ENCODE data around the gene MFSD12.

DNA sequence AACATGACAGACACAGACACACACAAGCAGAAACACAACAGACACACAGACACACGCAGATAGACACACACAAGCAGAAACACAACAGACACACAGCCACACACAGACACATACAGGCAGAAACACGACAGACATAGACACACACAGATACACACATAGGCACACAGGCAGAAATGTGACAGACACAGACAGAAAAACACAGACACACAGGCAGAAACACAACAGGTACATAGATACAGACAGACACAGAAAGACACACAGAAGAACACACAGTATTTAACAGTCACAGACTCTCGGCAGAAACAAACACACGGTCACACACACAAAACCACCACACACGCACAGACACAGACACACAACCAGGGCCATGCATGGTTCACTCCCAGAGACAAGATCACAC, 48.4 kb upstream of the MFSD12 start:
- TF ChIP-seq, protein P1, sequence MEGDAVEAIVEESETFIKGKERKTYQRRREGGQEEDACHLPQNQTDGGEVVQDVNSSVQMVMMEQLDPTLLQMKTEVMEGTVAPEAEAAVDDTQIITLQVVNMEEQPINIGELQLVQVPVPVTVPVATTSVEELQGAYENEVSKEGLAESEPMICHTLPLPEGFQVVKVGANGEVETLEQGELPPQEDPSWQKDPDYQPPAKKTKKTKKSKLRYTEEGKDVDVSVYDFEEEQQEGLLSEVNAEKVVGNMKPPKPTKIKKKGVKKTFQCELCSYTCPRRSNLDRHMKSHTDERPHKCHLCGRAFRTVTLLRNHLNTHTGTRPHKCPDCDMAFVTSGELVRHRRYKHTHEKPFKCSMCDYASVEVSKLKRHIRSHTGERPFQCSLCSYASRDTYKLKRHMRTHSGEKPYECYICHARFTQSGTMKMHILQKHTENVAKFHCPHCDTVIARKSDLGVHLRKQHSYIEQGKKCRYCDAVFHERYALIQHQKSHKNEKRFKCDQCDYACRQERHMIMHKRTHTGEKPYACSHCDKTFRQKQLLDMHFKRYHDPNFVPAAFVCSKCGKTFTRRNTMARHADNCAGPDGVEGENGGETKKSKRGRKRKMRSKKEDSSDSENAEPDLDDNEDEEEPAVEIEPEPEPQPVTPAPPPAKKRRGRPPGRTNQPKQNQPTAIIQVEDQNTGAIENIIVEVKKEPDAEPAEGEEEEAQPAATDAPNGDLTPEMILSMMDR (conservative IDR thresholded peaks at IDR 0.05; ENCODE audit: low read length) = no peak
- TF ChIP-seq EZH2phosphoT487 (IDR thresholded peaks at IDR 0.05; ENCODE audit: borderline replicate concordance, low read depth, low read length) = no peak
